OCI-LY7 (cell line): ENCODE measurements around the gene SDHC. TPM values are rescaled to one million over a fixed set of nuclear protein-coding genes. Genes with fewer than 3 reads are reported as not detected.
"Not testable (repeated sequence)": the region's sequence is repeated elsewhere in the genome, so short reads cannot be mapped to it uniquely, and the experiment has no call there.

Experiments
- BruUV-seq: library from RNA; stranded (reverse); fragments of 400-500 nt; replicated peaks from 2 replicates; lab custom pipeline; 2021; lab: Mats Ljungman, UMichigan
- CTCF ChIA-PET: fragments of 300-600 bp; sonication (Branson Sonifier 250); formaldehyde crosslinking; loops from one replicate; lab custom pipeline; 2022; ENCODE audit warnings: antibody characterized with exemption; ENCODE audit not compliant: unreplicated experiment; lab: Charles Lee
- POLR2A ChIA-PET: fragments of 300-600 bp; sonication (Branson Sonifier 250); formaldehyde crosslinking; loops from one replicate; lab custom pipeline; 2022; ENCODE audit warnings: antibody characterized with exemption; lab: Charles Lee
- DNase-seq: peaks from one replicate; pipeline ENCODE4 v3.0.0-alpha.2; 2015; ENCODE audit warnings: low spot score
- H2AFZ ChIP-seq: fragments of 200-600 bp; sonication (generic), shearing (Covaris generic); 2 replicates; pipeline ENCODE4 v1.6.1; 2014; ENCODE audit warnings: mild to moderate bottlenecking, antibody characterized with exemption, low read length, moderate library complexity
- H3K27ac ChIP-seq: fragments of 200-600 bp; sonication (generic); 2 replicates; pipeline ENCODE4 v1.5.1; 2014; ENCODE audit warnings: mixed run types, low read depth, mild to moderate bottlenecking, moderate library complexity, low read length, inconsistent platforms; ENCODE audit not compliant: poor library complexity, severe bottlenecking
- H3K36me3 ChIP-seq: fragments of 200-600 bp; sonication (generic); 2 replicates; pipeline ENCODE4 v1.6.1; 2014; ENCODE audit warnings: mild to moderate bottlenecking, antibody characterized with exemption, low read length, moderate library complexity, mixed read lengths; ENCODE audit not compliant: insufficient read depth
- H3K4me1 ChIP-seq: fragments of 200-600 bp; sonication (generic); 2 replicates; pipeline ENCODE4 v1.5.1; 2014; ENCODE audit warnings: mild to moderate bottlenecking, low read length; ENCODE audit not compliant: insufficient read depth, poor library complexity, severe bottlenecking
- H3K4me2 ChIP-seq: fragments of 200-600 bp; sonication (generic); 2 replicates; pipeline ENCODE4 v1.6.1; 2014; ENCODE audit warnings: mild to moderate bottlenecking, low read length
- H3K4me3 ChIP-seq: fragments of 200-600 bp; sonication (generic); 2 replicates; pipeline ENCODE4 v1.5.1; 2014; ENCODE audit warnings: mild to moderate bottlenecking, low read depth, low read length; ENCODE audit not compliant: poor library complexity, severe bottlenecking
- H3K79me2 ChIP-seq: fragments of 200-600 bp; sonication (generic); 2 replicates; pipeline ENCODE4 v1.6.1; 2016; ENCODE audit warnings: low read depth, mild to moderate bottlenecking, low read length, moderate library complexity, mixed read lengths; ENCODE audit not compliant: insufficient read depth
- H3K9me2 ChIP-seq: fragments of 200-600 bp; sonication (generic); 2 replicates; pipeline ENCODE4 v1.6.1; 2016; ENCODE audit warnings: mild to moderate bottlenecking, low read length, mixed read lengths; ENCODE audit not compliant: insufficient read depth
- H3K9me3 ChIP-seq: fragments of 200-600 bp; sonication (generic); 2 replicates; pipeline ENCODE4 v1.6.1; 2014; ENCODE audit warnings: mild to moderate bottlenecking, mixed run types, low read length, mixed read lengths
- H4K20me1 ChIP-seq: fragments of 200-600 bp; sonication (generic); 2 replicates; pipeline ENCODE4 v1.6.1; 2014; ENCODE audit warnings: mild to moderate bottlenecking, antibody characterized with exemption, low read length, moderate library complexity, mixed read lengths; ENCODE audit not compliant: insufficient read depth
- EZH2phosphoT487 ChIP-seq: fragments of 200-600 bp; sonication (generic); IDR thresholded peaks from 2 replicates; pipeline ENCODE4 v1.6.1; 2018; ENCODE audit warnings: low read depth, borderline replicate concordance, mild to moderate bottlenecking, mixed run types, antibody characterized with exemption, low read length, moderate library complexity, mixed read lengths
- intact Hi-C: fragments of 100-400 bp; cut with micrococcal nuclease; formaldehyde crosslinking; loops from one replicate; pipeline ENCODE4 v1.10.0; 2022; ENCODE audit not compliant: unreplicated experiment
- small RNA-seq: library from RNA; depleted of rRNA; stranded (forward); fragments of <200 nt; gene quantifications from one replicate; pipeline ENCODE3, GENCODE V24; 2014
- total RNA-seq, 2 experiments: library from RNA; depleted of rRNA in 1 of 2; stranded (reverse); fragments of >200 nt in 1 of 2; shearing (Covaris generic) in 1 of 2; gene quantifications; 2 replicates each; pipeline ENCODE4 v1.2.3, GENCODE V29; 2014 to 2022
- TF ChIP-seq, protein P1 (sequence below): fragments of 200-600 bp; sonication (generic); conservative IDR thresholded peaks from 2 replicates; pipeline ENCODE4 v1.5.1; 2014; ENCODE audit warnings: mild to moderate bottlenecking, antibody characterized with exemption, low read length, moderate library complexity, mixed read lengths

The SDHC gene
- total RNA-seq, 2 experiments from 2014 or later: 20.6 to 175 TPM

DNA sequence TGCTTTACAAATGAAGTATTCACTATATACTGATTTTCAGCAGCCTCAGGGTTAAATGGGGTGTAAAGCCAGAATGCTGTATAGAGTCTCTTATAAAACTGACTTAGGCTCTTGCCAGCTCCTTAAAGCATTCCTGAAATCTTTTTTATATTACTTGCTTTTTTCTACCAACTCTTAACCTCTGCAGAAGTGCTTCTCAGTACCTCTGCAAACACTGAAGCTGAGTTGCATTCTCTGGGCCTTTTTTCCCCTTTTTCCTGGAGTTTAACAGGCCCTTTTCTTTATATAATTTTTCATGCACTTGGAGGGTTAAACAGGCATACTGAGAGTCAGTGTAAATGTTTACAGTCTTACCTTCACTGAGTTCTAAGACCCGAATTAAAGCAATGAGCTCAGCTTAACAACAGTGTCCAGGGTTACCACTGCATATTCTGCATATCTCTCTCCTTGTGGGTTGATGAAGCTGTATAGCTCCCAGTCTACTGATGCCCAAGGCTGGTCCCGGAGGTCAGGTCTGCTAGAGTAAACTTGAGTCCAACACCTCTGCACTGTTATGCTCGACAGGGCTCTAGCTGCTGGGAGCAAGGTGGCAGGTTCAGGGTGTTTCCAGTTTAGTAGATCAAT, 94.4 kb downstream of the SDHC start:
- ChIA-PET POLR2A (interaction anchor here (1.0 kb wide), 1 partner anchor 10 kb away, joined by 3 read pairs; no protein-coding TSS in a partner anchor), CTCF (interaction anchor here (1.3 kb wide), 1 partner anchor 11 kb away, joined by 5 read pairs; no protein-coding TSS in a partner anchor)
- no peaks in the 10 kb centered on the region for H4K20me1 ChIP-seq
- intact Hi-C loops: no loop called here
- H3K79me2 ChIP-seq: no peaks in the 10 kb centered on the region
- no peak overlapping the region for H2AFZ ChIP-seq
- H3K9me3 ChIP-seq: no peaks in the 10 kb centered on the region
- no peaks in the 10 kb centered on the region for H3K36me3 ChIP-seq
- no peaks in the 10 kb centered on the region for H3K9me2 ChIP-seq
- no peak overlapping the region for H3K4me2 ChIP-seq
- TF ChIP-seq EZH2phosphoT487: no peak
- TF ChIP-seq, protein P1, sequence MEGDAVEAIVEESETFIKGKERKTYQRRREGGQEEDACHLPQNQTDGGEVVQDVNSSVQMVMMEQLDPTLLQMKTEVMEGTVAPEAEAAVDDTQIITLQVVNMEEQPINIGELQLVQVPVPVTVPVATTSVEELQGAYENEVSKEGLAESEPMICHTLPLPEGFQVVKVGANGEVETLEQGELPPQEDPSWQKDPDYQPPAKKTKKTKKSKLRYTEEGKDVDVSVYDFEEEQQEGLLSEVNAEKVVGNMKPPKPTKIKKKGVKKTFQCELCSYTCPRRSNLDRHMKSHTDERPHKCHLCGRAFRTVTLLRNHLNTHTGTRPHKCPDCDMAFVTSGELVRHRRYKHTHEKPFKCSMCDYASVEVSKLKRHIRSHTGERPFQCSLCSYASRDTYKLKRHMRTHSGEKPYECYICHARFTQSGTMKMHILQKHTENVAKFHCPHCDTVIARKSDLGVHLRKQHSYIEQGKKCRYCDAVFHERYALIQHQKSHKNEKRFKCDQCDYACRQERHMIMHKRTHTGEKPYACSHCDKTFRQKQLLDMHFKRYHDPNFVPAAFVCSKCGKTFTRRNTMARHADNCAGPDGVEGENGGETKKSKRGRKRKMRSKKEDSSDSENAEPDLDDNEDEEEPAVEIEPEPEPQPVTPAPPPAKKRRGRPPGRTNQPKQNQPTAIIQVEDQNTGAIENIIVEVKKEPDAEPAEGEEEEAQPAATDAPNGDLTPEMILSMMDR: no peak
- peaks cover 4% of the 10 kb centered on the region for H3K4me1 ChIP-seq
- H3K4me3 ChIP-seq: no peak overlapping the region
- BruUV-seq: no TSS peak
- no peak for DNase-seq
- H3K27ac ChIP-seq: no peak overlapping the region

DNA sequence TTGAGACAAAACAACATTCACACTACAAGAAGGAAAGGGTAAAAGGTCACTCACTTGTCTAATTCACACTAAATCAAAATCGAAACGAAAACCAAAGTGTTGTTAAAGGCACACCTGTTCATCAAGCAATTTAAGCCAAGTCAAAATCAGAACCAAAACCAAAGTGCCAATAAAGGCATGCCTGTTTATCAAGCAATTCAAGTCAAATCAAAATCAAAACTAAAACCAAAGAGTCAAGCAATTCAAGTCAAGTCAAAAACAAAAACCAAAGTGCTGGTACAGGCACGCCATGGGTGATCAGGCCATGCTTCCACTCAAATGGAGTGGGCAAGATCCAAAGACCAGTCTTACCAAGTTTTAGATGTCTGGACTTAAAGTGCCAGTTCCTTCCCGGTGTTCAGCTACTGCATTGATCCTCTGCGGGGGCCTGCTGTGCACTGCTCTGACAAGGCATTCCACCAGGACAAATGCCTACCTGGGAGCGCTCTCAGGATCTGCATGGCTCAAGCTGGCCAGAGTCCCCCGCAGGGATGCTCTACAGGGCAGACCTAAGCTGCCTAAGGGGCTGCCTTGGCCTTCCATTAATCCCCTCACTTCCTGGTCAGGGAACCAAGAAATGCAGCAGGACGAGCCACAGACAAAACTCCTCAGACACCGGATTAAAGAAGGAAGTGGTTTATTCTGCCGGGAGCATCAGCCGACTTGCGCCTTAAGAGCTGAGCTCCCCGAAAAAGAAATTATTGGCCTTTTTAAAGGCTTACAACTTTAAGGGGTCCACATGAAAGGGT, 95.9 kb downstream of the SDHC start:
- H3K4me3 ChIP-seq, H4K20me1 ChIP-seq, DNase-seq, CTCF ChIA-PET, H3K27ac ChIP-seq, H3K9me2 ChIP-seq, H2AFZ ChIP-seq, H3K79me2 ChIP-seq, H3K4me2 ChIP-seq, H3K9me3 ChIP-seq, H3K4me1 ChIP-seq, intact Hi-C loops, H3K36me3 ChIP-seq, BruUV-seq: not testable (repeated sequence)
- POLR2A ChIA-PET: interaction anchor here (0.6 to 1.5 kb wide), 2 partner anchors 10 to 1329 kb away, joined by 3 to 5 read pairs; no protein-coding TSS in a partner anchor

DNA sequence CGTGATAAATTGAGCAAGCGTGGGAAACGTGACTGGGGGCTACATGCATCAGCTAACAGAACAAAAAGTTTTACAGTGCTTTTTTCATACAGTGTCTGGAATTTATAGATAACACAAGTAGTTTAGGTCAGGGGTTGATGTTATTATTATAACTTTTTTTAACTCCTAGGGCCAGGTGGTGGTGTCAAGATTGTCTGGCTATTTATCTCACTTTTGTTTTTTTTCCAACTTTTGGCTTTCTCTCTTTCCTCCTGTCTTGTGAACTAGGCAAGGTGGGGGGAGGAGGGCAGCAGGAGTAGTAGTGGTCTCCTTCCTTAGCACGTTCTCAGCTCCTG, 96.4 kb downstream of the SDHC start:
- POLR2A ChIA-PET: interaction anchor here (0.6 to 1.5 kb wide), 2 partner anchors 11 to 1330 kb away, joined by 3 to 5 read pairs; no protein-coding TSS in a partner anchor
- BruUV-seq, H2AFZ ChIP-seq, H3K27ac ChIP-seq, CTCF ChIA-PET, H3K9me2 ChIP-seq, H3K9me3 ChIP-seq, H3K4me2 ChIP-seq, H3K4me3 ChIP-seq, DNase-seq, intact Hi-C loops, H3K36me3 ChIP-seq, H3K79me2 ChIP-seq, H3K4me1 ChIP-seq, H4K20me1 ChIP-seq: not testable (repeated sequence)

Small RNA genes within 50 kb of the gene (small RNA-seq; reads per million reads assigned to genes)
- not detected for gene AL592295.2
- gene RNU6-481P: not detected

Other genes starting within 250 kb of the SDHC start
- gene ARHGAP30, start 244.5 kb upstream of the SDHC start, total RNA-seq (2014; rRNA removed; shearing (Covaris generic)): 56.2 and 62.9 TPM in 2 replicates
- 86.7 and 101 TPM in 2 replicates for gene ARHGAP30, start 244.5 kb upstream of the SDHC start, total RNA-seq (2022)
- gene NECTIN4, start 224.8 kb upstream of the SDHC start, total RNA-seq (2014; rRNA removed; shearing (Covaris generic)): not detected in 2 replicates
- not detected in 2 replicates for gene NECTIN4, start 224.8 kb upstream of the SDHC start, total RNA-seq (2022)
- 0.95 and 2.7 TPM in 2 replicates for gene KLHDC9, start 216.0 kb upstream of the SDHC start, total RNA-seq (2014; rRNA removed; shearing (Covaris generic))
- 1.3 and 3.0 TPM in 2 replicates for gene KLHDC9, start 216.0 kb upstream of the SDHC start, total RNA-seq (2022)
- gene PFDN2, start 196.3 kb upstream of the SDHC start, total RNA-seq (2014; rRNA removed; shearing (Covaris generic)): 52.7 and 55.6 TPM in 2 replicates
- 79.5 and 95.3 TPM in 2 replicates for gene PFDN2, start 196.3 kb upstream of the SDHC start, total RNA-seq (2022)
- gene NIT1, start 196.3 kb upstream of the SDHC start, total RNA-seq (2014; rRNA removed; shearing (Covaris generic)): 30.2 and 42.7 TPM in 2 replicates
- gene NIT1, start 196.3 kb upstream of the SDHC start, total RNA-seq (2022): 46.5 and 53.1 TPM in 2 replicates
- gene DEDD, start 181.7 kb upstream of the SDHC start, total RNA-seq (2014; rRNA removed; shearing (Covaris generic)): 21.1 and 28.5 TPM in 2 replicates
- 36.9 and 41.9 TPM in 2 replicates for gene DEDD, start 181.7 kb upstream of the SDHC start, total RNA-seq (2022)
- gene UFC1, start 160.4 kb upstream of the SDHC start, total RNA-seq (2014; rRNA removed; shearing (Covaris generic)): 61.2 and 87.7 TPM in 2 replicates
- gene UFC1, start 160.4 kb upstream of the SDHC start, total RNA-seq (2022): 79.4 and 80.9 TPM in 2 replicates
- 18.4 and 19.6 TPM in 2 replicates for gene USP21, start 154.9 kb upstream of the SDHC start, total RNA-seq (2014; rRNA removed; shearing (Covaris generic))
- 29.5 and 34.0 TPM in 2 replicates for gene USP21, start 154.9 kb upstream of the SDHC start, total RNA-seq (2022)
- 40.1 and 42.0 TPM in 2 replicates for gene PPOX, start 148.0 kb upstream of the SDHC start, total RNA-seq (2014; rRNA removed; shearing (Covaris generic))
- 45.5 and 53.2 TPM in 2 replicates for gene PPOX, start 148.0 kb upstream of the SDHC start, total RNA-seq (2022)
- 36.2 and 39.1 TPM in 2 replicates for gene B4GALT3, start 136.9 kb upstream of the SDHC start, total RNA-seq (2014; rRNA removed; shearing (Covaris generic))
- 41.7 and 49.8 TPM in 2 replicates for gene B4GALT3, start 136.9 kb upstream of the SDHC start, total RNA-seq (2022)
- 0.03 TPM in 2 replicates for gene ADAMTS4, start 115.3 kb upstream of the SDHC start, total RNA-seq (2014; rRNA removed; shearing (Covaris generic))
- gene ADAMTS4, start 115.3 kb upstream of the SDHC start, total RNA-seq (2022): 0.07 and 0.15 TPM in 2 replicates
- 62.9 and 76.4 TPM in 2 replicates for gene NDUFS2, start 112.0 kb upstream of the SDHC start, total RNA-seq (2014; rRNA removed; shearing (Covaris generic))
- 72.1 and 73.4 TPM in 2 replicates for gene NDUFS2, start 112.0 kb upstream of the SDHC start, total RNA-seq (2022)
- 3.2 TPM in 1 of 2 replicates, not detected in the other for gene FCER1G, start 99.1 kb upstream of the SDHC start, total RNA-seq (2014; rRNA removed; shearing (Covaris generic))
- 0.88 and 1.2 TPM in 2 replicates for gene FCER1G, start 99.1 kb upstream of the SDHC start, total RNA-seq (2022)
- gene APOA2, start 90.8 kb upstream of the SDHC start, total RNA-seq (2014; rRNA removed; shearing (Covaris generic)): not detected in 2 replicates
- not detected in 2 replicates for gene APOA2, start 90.8 kb upstream of the SDHC start, total RNA-seq (2022)
- 8.3 and 11.0 TPM in 2 replicates for gene TOMM40L, start 88.3 kb upstream of the SDHC start, total RNA-seq (2014; rRNA removed; shearing (Covaris generic))
- 16.0 and 20.1 TPM in 2 replicates for gene TOMM40L, start 88.3 kb upstream of the SDHC start, total RNA-seq (2022)
- not detected in 2 replicates for gene NR1I3, start 76.2 kb upstream of the SDHC start, total RNA-seq (2014; rRNA removed; shearing (Covaris generic))
- not detected in 2 replicates for gene NR1I3, start 76.2 kb upstream of the SDHC start, total RNA-seq (2022)
- not detected in 2 replicates for gene PCP4L1, start 55.6 kb upstream of the SDHC start, total RNA-seq (2014; rRNA removed; shearing (Covaris generic))
- gene PCP4L1, start 55.6 kb upstream of the SDHC start, total RNA-seq (2022): not detected in 2 replicates
- gene MPZ, start 4.4 kb upstream of the SDHC start, total RNA-seq (2014; rRNA removed; shearing (Covaris generic)): 4.2 and 4.5 TPM in 2 replicates
- gene MPZ, start 4.4 kb upstream of the SDHC start, total RNA-seq (2022): 9.0 and 10.8 TPM in 2 replicates
- not detected in 2 replicates for gene CFAP126, start 53.5 kb downstream of the SDHC start, total RNA-seq (2014; rRNA removed; shearing (Covaris generic))
- gene CFAP126, start 53.5 kb downstream of the SDHC start, total RNA-seq (2022): not detected in 2 replicates
- gene FCGR2A, start 191.1 kb downstream of the SDHC start, total RNA-seq (2014; rRNA removed; shearing (Covaris generic)): 1.1 and 1.4 TPM in 2 replicates
- 0.42 and 0.53 TPM in 2 replicates for gene FCGR2A, start 191.1 kb downstream of the SDHC start, total RNA-seq (2022)
- not detected in 2 replicates for gene HSPA6, start 210.2 kb downstream of the SDHC start, total RNA-seq (2014; rRNA removed; shearing (Covaris generic))
- 0.13 TPM in 1 of 2 replicates, not detected in the other for gene HSPA6, start 210.2 kb downstream of the SDHC start, total RNA-seq (2022)
- not detected in 2 replicates for gene FCGR3A, start 235.4 kb downstream of the SDHC start, total RNA-seq (2014; rRNA removed; shearing (Covaris generic))
- gene FCGR3A, start 235.4 kb downstream of the SDHC start, total RNA-seq (2022): not detected in 2 replicates